Ovary (tissue), 3 donors: ENCODE measurements around the gene CELF1.

ENCODE experiments used
- CTCF ChIP-seq, 3 donors: fragments of 450-650 bp in 2 of 3; fragments of 200-600 bp in 1 of 3; IDR thresholded peaks; one replicate each; pipeline versions ENCODE4 v1.5.1 to v1.8.0; 2016 to 2022; ENCODE audit warnings: antibody characterized with exemption in 3 of 3, mild to moderate bottlenecking in 1 of 3
- EP300 ChIP-seq: sonication (generic); formaldehyde crosslinking; IDR thresholded peaks from one replicate; pipeline ENCODE4 v1.6.1; 2017; ENCODE audit warnings: antibody characterized with exemption
- POLR2A ChIP-seq: fragments of 450-650 bp; IDR thresholded peaks from one replicate; pipeline ENCODE4 v1.6.1; 2017; ENCODE audit warnings: antibody characterized with exemption, mild to moderate bottlenecking, moderate library complexity
- donor health status: DM: no; HTN: no; CAD: no.

GRCh38 chr11:47468598-47469214, 84.2 kb downstream of the CELF1 start:
- TF ChIP-seq CTCF (IDR thresholded peaks at IDR 0.05) = no peak
- no peak for TF ChIP-seq POLR2A
- TF ChIP-seq EP300 = no peak
